Right lobe of liver (tissue), 6 donors: ENCODE data around the gene SUCLG2. TPM values are rescaled to one million over a fixed set of nuclear protein-coding genes. Genes with fewer than 3 reads are reported as not detected.

Experiments
- ATAC-seq, 4 donors: fragments of 200-7000 bp; cut with Tn5 transposase; one replicate each; pipeline ENCODE4 v1.9.1; 2020; ENCODE audit warnings: mild to moderate bottlenecking in 4 of 4, moderate library complexity in 4 of 4
- DNase-seq, 3 donors: peaks; one replicate each; pipeline ENCODE4 v3.0.0-alpha.2; 2020
- H3K27ac ChIP-seq, 3 donors: fragments of 200-600 bp; one replicate each; pipeline ENCODE4 v1.8.0; 2022
- H3K27me3 ChIP-seq, 2 donors: fragments of 200-600 bp; one replicate each; pipeline ENCODE4 v1.8.0; 2022
- H3K36me3 ChIP-seq, 4 donors: fragments of 200-600 bp; sonication (generic) in 1 of 4; one replicate each; pipeline versions ENCODE4 v1.5.1 to v1.8.0; 2017 to 2022; ENCODE audit warnings: control low read depth in 1 of 4
- H3K4me1 ChIP-seq, 4 donors: fragments of 200-600 bp; sonication (generic) in 1 of 4; one replicate each; pipeline versions ENCODE4 v1.5.1 to v1.8.0; 2017 to 2022; ENCODE audit warnings: control low read depth in 1 of 4
- H3K4me3 ChIP-seq, 3 donors: fragments of 200-600 bp; one replicate each; pipeline ENCODE4 v1.8.0; 2022
- H3K9me3 ChIP-seq, 4 donors: fragments of 200-600 bp; sonication (generic) in 1 of 4; one replicate each; pipeline versions ENCODE4 v1.5.1 to v1.8.0; 2017 to 2022; ENCODE audit warnings: control low read depth in 1 of 4
- CTCF ChIP-seq, 4 donors: fragments of 200-600 bp in 3 of 4; fragments of 450-650 bp in 1 of 4; IDR thresholded peaks; one replicate each; pipeline versions ENCODE4 v1.5.1 to v1.8.0; 2016 to 2022; ENCODE audit warnings: antibody characterized with exemption in 4 of 4, mild to moderate bottlenecking in 2 of 4
- POLR2A ChIP-seq: fragments of 450-650 bp; IDR thresholded peaks from one replicate; pipeline ENCODE4 v1.6.1; 2017; ENCODE audit warnings: antibody characterized with exemption, mild to moderate bottlenecking
- WGBS: methylation state at CpG from one replicate; pipeline ENCODE4 v1.1.6; 2018; ENCODE audit warnings: low coverage, low lambda C conversion rate; ENCODE audit not compliant: insufficient coverage; ENCODE audit errors: missing lambda C conversion rate; 5-methylcytosine and 5-hydroxymethylcytosine counted together
- intact Hi-C, 2 donors: fragments of 100-400 bp; cut with DNase I; formaldehyde crosslinking; loops; one replicate each; pipeline versions ENCODE4 v1.11.2 to v1.14.1; 2022
- long read RNA-seq: library from polyadenylated mRNA; unstranded; transcript quantifications from one replicate; pipeline ENCODE4 v2.0.0, GENCODE V29; 2019
- total RNA-seq, 6 experiments: library from RNA; depleted of rRNA in 2 of 6; stranded (reverse); fragments of >200 nt in 2 of 6; fragmentation: NEBNext Ultra II Directional in 3 of 6; extraction: Animal tissue kit (Norgen Biotek cat#: 25700) in 3 of 6; gene quantifications; one replicate each; pipeline versions ENCODE4 v1.1.0 to v1.2.4, GENCODE V29; 2016 to 2023
- donor health status: DM: no; HTN: yes; CAD: no.
- donor health status: DM: no; HTN: no; CAD: no.
- donor health status: DM: no; HTN: no; CAD: no.
- donor health status: DM: no; HTN: yes; CAD: no.
- donor health status: DM: no; HTN: yes; CAD: no.

Gene SUCLG2
- 100 to 1,000 TPM; 138 to 167 (median 158) TPM for total RNA-seq
- long read RNA-seq, transcript SUCLG2-201 (11 exons, 2,352 nt): major isoform, 59 of 76 reads
- long read RNA-seq, partial matches to known transcripts: 15 of 76 reads
- long read RNA-seq, other reads (novel, unspliced or antisense): 2 of 76 reads

- Histone ChIP-seq H3K27me3 (no peaks in the 10 kb centered on the region), H3K9me3 (no peaks in the 10 kb centered on the region), H3K36me3 (no peaks in the 10 kb centered on the region), H3K27ac (peak within 1 kb of the TSS; percentile 99), H3K4me3 (peak within 1 kb of the TSS; percentile 94 to 96 (median 96)), H3K4me1 (peaks cover 0 to 28% (median 4%) of the 10 kb centered on the region in 4 donors)
- TF ChIP-seq CTCF (IDR thresholded peaks at IDR 0.05) (no peak), POLR2A (peak; percentile 91)
- peak; percentile 93 to 98 (median 96) for ATAC-seq
- peak; percentile 94 to 95 (median 95) for DNase-seq
- 0% methylated on average over 3 of the region's 66 CpGs for WGBS
- intact Hi-C loops: no loop called here
These were observed at the start of gene SUCLG2 for GRCh38 chr3:67654099-67654843. SUCLG2 (minus strand) TSS chr3:67654612; CDS start chr3:67654586, 26 bp downstream.

DNA sequence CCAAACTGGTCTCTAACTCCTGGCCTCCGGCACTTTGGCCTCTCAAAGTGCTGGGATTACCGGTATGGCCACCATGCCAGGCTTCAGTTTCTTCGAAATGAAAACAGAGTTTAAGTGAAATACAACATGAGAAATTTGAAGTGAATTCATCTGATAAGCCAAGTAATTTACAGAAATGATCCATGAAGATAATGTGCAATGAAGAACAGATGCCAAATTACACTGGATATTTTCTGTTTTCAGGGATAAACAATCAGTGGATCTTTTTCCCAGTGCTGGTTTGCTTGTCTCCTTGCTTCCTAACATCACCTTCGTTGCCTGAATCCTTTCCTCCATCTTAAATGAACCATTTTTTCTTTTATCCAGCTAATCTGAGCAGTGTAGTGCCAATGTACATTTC lies 46.2 kb upstream of the SUCLG2 start:
- ATAC-seq: no peak
- WGBS: 95% methylated on average over 4 of the region's 4 CpGs
- Histone ChIP-seq H3K4me1 (peaks cover 0 to 18% (median 3%) of the 10 kb centered on the region in 4 donors), H3K27me3 (no peaks in the 10 kb centered on the region), H3K27ac (peak overlapping the region in 2 of 3 donors; percentile 54 to 60), H3K9me3 (no peaks in the 10 kb centered on the region), H3K36me3 (no peaks in the 10 kb centered on the region), H3K4me3 (no peak overlapping the region)
- no peak for DNase-seq
- intact Hi-C loops: loop anchor here in 1 of 2 donors (10.0 kb wide), 1 partner anchor 316 kb away; no protein-coding TSS in a partner anchor
- TF ChIP-seq CTCF (IDR thresholded peaks at IDR 0.05): no peak
- TF ChIP-seq POLR2A: no peak

- intact Hi-C loops: loop anchor here in 1 of 2 donors (10.0 kb wide), 1 partner anchor 315 kb away; no protein-coding TSS in a partner anchor
- ATAC-seq: peak; percentile 80 to 85 (median 82)
- no peaks in the 10 kb centered on the region for H3K9me3 ChIP-seq
- no peaks in the 10 kb centered on the region for H3K36me3 ChIP-seq
- no peaks in the 10 kb centered on the region for H3K27me3 ChIP-seq
- H3K4me3 ChIP-seq: peak overlapping the region in 2 of 3 donors; percentile 0 to 8
- DNase-seq: no peak
- WGBS: 30% methylated on average over 5 of the region's 5 CpGs
- H3K4me1 ChIP-seq: peaks cover 0 to 18% (median 3%) of the 10 kb centered on the region in 4 donors
- TF ChIP-seq POLR2A (no peak), CTCF (IDR thresholded peaks at IDR 0.05) (no peak)
- peak overlapping the region in 2 of 3 donors; percentile 54 to 60 for H3K27ac ChIP-seq
These were observed 45.5 kb upstream of the SUCLG2 start for GRCh38 chr3:67699882-67700281.

DNA sequence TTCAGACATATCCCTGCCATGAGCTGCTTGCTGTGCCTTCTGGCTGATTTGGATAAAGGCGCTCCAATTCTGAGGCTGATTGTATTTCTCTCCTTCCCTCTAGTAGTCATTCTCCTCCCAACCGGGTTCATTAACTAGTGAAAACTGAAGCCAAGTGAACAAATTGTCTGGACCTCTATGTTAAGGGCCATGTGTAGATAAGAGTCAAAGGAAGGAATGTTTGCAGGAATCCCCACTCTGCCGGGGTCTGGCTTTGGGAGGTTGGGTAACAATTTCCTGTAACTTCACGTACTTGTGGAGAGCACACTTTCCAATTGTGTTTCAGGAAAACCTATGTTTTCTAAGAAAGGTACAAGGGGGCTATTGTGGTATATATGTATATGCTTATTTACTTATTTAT lies 38.2 kb upstream of the SUCLG2 start:
- Histone ChIP-seq H3K4me1 (no peaks in the 10 kb centered on the region), H3K27ac (no peak overlapping the region), H3K36me3 (no peaks in the 10 kb centered on the region), H3K27me3 (no peaks in the 10 kb centered on the region), H3K4me3 (no peak overlapping the region), H3K9me3 (no peaks in the 10 kb centered on the region)
- intact Hi-C loops: no loop called here
- 69% methylated on average over 4 of the region's 4 CpGs for WGBS
- ATAC-seq (peak in 1 of 4 donors; percentile 26), DNase-seq (no peak)
- no peak for TF ChIP-seq CTCF (IDR thresholded peaks at IDR 0.05)
